Skeletal muscle satellite cell (primary cell): ENCODE measurements around the gene NCAPG2.

Source experiments
- H3K27me3 ChIP-seq: 2 replicates; pipeline ENCODE4 v1.7.0; 2013; ENCODE audit warnings: low read length; ENCODE audit not compliant: control insufficient read depth, insufficient read depth
- H3K36me3 ChIP-seq: 2 replicates; pipeline ENCODE4 v1.7.0; 2013; ENCODE audit warnings: mild to moderate bottlenecking, control low read depth, low read length; ENCODE audit not compliant: insufficient read depth
- H3K4me1 ChIP-seq: 2 replicates; pipeline ENCODE4 v1.7.0; 2013; ENCODE audit warnings: low read length; ENCODE audit not compliant: control insufficient read depth, insufficient read depth
- H3K4me2 ChIP-seq: 2 replicates; pipeline ENCODE4 v1.7.0; 2013; ENCODE audit warnings: mild to moderate bottlenecking, low read length
- H3K4me3 ChIP-seq: 2 replicates; pipeline ENCODE4 v1.7.0; 2013; ENCODE audit warnings: low read length
- H3K9ac ChIP-seq: 2 replicates; pipeline ENCODE4 v1.7.0; 2013; ENCODE audit warnings: mild to moderate bottlenecking, low read depth, low read length, moderate library complexity
- H3K9me3 ChIP-seq: replicated peaks from 2 replicates; pipeline ENCODE4 v1.7.0; 2013; ENCODE audit warnings: mild to moderate bottlenecking, control low read depth, low read length

Gene NCAPG2

DNA sequence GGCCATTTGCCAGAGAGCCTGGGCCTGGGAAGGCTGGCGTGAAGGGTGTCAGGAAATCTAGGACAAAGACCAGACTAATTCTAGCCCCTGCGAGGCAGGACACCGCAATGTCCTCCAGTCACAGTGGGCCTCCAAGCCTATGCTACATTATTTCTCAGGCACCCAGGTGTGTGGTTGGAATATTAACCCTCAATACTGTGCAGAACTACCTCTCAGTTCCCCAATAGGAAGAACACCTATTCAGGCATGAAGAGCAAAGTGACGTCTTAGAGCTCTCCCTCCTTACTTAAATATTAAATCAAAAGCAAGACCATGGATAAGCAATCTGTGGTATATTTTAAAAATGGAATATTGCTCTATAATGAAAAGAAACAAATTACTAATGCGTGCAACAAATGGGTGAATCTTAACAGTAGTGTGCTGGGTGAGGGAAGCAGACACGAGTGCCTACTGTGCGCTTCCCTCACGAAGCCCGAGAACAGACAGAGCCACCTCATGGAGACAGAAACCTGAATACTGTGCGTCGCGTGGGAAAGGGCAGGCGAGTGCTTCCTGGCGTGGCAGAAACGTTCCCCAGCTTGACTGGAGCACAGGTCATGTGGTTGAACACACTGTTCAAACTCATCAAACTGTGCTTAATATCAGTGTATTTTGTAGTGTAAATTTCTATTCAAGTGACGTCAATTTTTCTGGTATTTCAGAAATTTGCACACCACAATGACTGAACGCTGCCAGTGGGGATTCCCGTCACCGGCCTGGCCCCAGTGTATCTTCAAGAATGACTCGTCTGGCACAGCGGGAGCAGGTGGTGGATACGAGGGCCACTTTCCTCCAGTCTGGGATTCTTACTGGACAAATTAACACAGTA is 101.5 kb downstream of the NCAPG2 start:
- Histone ChIP-seq H3K9ac (no peak overlapping the region), H3K4me1 (no peaks in the 10 kb centered on the region), H3K4me3 (no peak overlapping the region), H3K36me3 (no peaks in the 10 kb centered on the region), H3K9me3 (no peaks in the 10 kb centered on the region), H3K27me3 (no peaks in the 10 kb centered on the region), H3K4me2 (no peak overlapping the region)

DNA sequence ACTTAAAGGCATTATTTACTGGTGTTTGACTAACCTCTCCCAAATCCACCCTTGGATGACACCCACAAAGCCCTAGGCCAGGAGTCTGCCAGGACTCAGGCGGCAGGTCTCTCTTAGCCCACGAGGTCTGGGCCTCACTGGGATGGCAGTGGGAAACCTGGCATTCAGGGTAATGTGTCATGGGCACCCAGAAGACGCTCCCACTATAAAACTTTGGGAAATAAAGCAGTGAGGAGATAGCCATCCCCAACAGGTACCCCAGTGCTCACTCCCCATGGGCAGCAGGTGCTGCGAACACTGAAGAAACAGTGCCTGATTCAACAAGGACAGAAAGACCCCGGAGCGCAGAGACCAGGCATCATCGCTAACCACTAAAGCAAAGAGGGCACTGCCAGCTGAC is 102.6 kb downstream of the NCAPG2 start:
- no peaks in the 10 kb centered on the region for H3K36me3 ChIP-seq
- no peak overlapping the region for H3K9ac ChIP-seq
- no peak overlapping the region for H3K4me2 ChIP-seq
- H3K27me3 ChIP-seq, result no peaks in the 10 kb centered on the region
- H3K4me3 ChIP-seq, result no peak overlapping the region
- H3K9me3 ChIP-seq, result no peaks in the 10 kb centered on the region
- no peaks in the 10 kb centered on the region for H3K4me1 ChIP-seq

DNA sequence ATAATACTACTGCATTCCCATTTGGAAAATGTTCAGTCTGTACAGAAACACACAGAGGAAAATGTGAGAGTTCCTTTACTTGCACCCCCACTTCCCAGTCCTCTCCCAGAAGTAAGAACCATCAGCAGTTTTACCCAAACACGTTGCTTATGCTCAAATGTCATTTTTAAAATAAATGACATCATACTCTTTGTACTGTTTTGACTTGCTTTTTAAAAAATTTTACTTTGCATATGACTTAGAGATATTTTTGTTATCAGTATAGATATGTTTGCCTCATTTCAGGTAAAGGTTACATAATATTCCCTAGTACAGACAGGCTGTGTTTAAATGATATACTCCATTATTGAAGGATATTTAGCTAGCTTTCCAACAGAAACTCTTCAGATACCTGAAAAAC is 103.5 kb downstream of the NCAPG2 start:
- H3K4me3 ChIP-seq, result no peak overlapping the region
- H3K4me1 ChIP-seq, result no peaks in the 10 kb centered on the region
- H3K4me2 ChIP-seq, result no peak overlapping the region
- no peaks in the 10 kb centered on the region for H3K9me3 ChIP-seq
- H3K36me3 ChIP-seq, result no peaks in the 10 kb centered on the region
- no peak overlapping the region for H3K9ac ChIP-seq
- no peaks in the 10 kb centered on the region for H3K27me3 ChIP-seq

DNA sequence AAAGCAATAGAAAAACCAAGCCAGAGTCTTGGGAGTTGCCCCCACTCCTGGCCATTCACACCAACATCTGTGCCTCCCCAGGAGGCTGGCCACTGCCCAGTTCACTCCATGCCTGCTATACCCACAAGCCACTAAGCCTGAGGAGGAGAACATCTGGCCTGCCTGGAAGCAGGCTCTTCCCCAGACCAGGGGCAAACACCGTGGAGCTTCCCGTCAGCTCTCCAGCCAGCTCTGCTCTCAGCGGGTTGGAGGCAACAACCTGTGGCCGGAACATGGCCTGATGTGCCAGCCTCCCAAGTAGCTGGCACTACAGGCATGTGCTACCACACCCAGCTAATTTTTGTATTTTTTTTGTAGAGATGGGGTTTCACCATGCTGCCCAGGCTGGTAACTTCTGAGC is 107.9 kb downstream of the NCAPG2 start:
- no peaks in the 10 kb centered on the region for H3K36me3 ChIP-seq
- no peaks in the 10 kb centered on the region for H3K4me1 ChIP-seq
- H3K4me3 ChIP-seq, result no peak overlapping the region
- H3K9ac ChIP-seq, result no peak overlapping the region
- H3K27me3 ChIP-seq, result no peaks in the 10 kb centered on the region
- H3K4me2 ChIP-seq, result no peak overlapping the region
- H3K9me3 ChIP-seq, result no peaks in the 10 kb centered on the region

DNA sequence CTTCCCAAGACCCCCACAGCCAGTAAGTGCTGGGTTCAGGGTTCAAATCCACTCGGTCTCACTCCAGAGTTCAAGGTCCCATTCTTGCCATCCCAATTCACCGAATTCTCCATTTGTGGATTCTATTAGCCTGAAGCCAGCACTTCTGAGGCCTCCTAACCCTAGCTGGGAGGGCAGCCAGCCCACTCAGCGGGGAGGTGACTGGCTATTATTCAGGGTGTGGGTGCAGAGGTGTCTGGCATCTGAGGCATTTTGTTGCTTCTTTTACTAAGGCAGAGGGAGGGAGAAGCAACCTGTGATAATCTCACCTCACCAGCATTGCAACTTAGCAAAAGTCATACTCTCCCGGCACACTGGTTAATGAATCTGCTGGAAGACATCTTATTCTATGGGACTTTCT is 108.3 kb downstream of the NCAPG2 start:
- Histone ChIP-seq H3K27me3 (no peaks in the 10 kb centered on the region), H3K4me1 (no peaks in the 10 kb centered on the region), H3K9ac (no peak overlapping the region), H3K4me2 (no peak overlapping the region), H3K9me3 (no peaks in the 10 kb centered on the region), H3K36me3 (no peaks in the 10 kb centered on the region), H3K4me3 (no peak overlapping the region)

DNA sequence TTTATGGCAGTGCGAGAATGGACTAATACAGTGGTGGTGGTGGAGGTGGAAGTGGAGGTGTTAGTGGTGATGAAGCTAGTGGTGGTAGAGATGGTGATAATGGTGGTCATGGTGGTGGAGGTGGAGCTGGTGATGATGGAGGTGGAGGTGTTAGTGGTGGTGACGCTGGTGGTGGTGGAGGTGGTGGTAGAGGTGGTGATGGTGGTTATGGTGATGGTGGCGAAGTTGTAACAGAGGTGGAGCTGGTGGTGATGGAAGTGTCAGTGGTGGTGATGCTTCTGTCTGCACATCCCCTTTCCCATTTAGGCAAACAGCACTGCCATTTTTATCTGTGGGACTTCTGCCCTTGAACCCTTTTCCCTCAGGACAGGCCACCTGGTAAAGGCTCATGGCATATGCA is 109.5 kb downstream of the NCAPG2 start:
- no peak overlapping the region for H3K9ac ChIP-seq
- no peaks in the 10 kb centered on the region for H3K36me3 ChIP-seq
- no peaks in the 10 kb centered on the region for H3K9me3 ChIP-seq

DNA sequence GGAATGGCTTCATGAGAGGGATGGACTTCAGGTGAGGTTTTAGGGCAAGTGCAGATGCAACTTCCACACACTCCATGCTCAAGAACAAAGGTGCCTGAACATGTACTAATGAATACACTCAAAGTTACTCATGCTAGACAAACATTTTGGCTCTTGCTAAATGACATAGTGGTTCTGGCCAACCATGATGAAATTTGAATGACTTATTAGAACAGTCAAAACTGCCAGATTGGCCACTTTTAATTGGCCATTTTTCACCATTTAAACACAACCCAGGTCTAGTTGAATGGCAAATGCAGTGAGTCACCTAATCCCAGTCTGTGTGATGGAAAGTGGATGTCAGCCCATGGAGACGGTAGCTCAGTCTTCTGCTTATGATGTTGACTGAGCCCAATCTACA is 112.1 kb downstream of the NCAPG2 start:
- Histone ChIP-seq H3K9me3 (no peaks in the 10 kb centered on the region), H3K4me2 (no peak overlapping the region), H3K4me3 (no peak overlapping the region), H3K36me3 (no peaks in the 10 kb centered on the region), H3K27me3 (peaks cover 20% of the 10 kb centered on the region), H3K9ac (no peak overlapping the region), H3K4me1 (no peaks in the 10 kb centered on the region)

More for the DNA sequence above, 109.5 kb downstream of the NCAPG2 start:
- Histone ChIP-seq H3K4me2 (no peak overlapping the region), H3K4me1 (no peaks in the 10 kb centered on the region), H3K4me3 (no peak overlapping the region), H3K27me3 (peaks cover 4% of the 10 kb centered on the region)

DNA sequence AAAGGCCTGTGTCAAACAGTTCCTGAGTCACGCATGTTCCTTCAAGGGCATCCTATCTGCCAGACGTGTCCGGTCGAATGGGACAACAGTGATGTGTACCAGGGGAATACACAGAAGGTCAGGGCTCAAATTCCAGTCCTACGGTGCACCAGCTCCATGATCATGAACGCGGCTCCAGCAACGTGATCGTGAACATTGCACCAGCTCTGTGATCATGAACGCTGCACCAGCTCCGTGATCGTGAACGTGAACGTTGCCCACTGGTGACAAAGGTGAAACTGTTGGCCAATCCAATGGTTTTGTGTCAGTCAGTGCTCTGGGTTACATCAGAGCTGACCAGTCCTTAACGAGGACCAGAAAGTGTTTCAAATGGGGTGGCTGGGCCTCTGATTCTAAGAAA is 112.7 kb downstream of the NCAPG2 start:
- H3K4me2 ChIP-seq, result no peak overlapping the region
- H3K4me1 ChIP-seq, result no peaks in the 10 kb centered on the region
- no peaks in the 10 kb centered on the region for H3K9me3 ChIP-seq
- peaks cover 20% of the 10 kb centered on the region for H3K27me3 ChIP-seq
- no peak overlapping the region for H3K4me3 ChIP-seq
- no peaks in the 10 kb centered on the region for H3K36me3 ChIP-seq
- no peak overlapping the region for H3K9ac ChIP-seq

DNA sequence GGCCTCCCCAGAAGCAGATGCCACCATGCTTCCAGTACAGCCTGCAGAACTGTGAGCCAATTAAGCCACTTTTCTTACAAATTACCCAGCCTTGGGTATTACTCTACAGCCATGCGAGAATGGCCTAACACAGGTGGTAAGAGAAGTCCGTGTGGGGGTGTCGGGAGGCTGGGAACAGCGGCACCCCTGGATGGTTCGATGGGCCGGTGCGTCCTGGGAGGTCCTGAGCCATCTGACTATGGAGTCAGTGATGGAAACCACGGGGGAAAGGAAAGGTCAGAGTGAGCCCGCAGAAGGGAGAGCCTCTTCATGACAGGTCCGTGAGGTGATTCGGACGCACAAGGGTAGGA is 114.4 kb downstream of the NCAPG2 start:
- Histone ChIP-seq H3K9ac (no peak overlapping the region), H3K36me3 (no peaks in the 10 kb centered on the region), H3K4me1 (no peaks in the 10 kb centered on the region), H3K4me3 (no peak overlapping the region), H3K4me2 (no peak overlapping the region), H3K9me3 (no peaks in the 10 kb centered on the region), H3K27me3 (peaks cover 36% of the 10 kb centered on the region)

DNA sequence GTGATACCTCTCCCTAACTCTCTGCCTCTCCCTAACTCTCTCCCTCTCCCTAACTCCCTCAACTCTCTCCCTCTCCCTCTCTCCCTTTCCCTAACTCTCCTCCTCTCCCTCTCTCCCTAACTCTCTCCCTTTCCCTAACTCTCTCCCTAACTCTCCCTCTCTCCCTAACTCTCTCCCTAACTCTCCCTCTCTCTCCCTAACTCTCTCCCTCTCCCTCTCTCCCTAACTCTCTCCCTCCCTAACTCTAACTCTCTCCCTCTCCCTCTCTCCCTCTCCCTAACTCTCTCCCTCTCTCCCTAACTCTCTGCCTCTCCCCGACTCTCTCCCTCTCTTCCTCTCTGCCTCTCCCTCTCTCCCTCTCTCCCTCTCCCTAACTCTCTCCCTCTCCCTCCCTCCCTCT is 115.0 kb downstream of the NCAPG2 start:
- H3K9ac ChIP-seq, result no peak overlapping the region
- H3K4me1 ChIP-seq, result no peaks in the 10 kb centered on the region
- no peaks in the 10 kb centered on the region for H3K9me3 ChIP-seq
- peaks cover 39% of the 10 kb centered on the region for H3K27me3 ChIP-seq
- H3K4me2 ChIP-seq, result no peak overlapping the region
- H3K4me3 ChIP-seq, result no peak overlapping the region
- no peaks in the 10 kb centered on the region for H3K36me3 ChIP-seq

DNA sequence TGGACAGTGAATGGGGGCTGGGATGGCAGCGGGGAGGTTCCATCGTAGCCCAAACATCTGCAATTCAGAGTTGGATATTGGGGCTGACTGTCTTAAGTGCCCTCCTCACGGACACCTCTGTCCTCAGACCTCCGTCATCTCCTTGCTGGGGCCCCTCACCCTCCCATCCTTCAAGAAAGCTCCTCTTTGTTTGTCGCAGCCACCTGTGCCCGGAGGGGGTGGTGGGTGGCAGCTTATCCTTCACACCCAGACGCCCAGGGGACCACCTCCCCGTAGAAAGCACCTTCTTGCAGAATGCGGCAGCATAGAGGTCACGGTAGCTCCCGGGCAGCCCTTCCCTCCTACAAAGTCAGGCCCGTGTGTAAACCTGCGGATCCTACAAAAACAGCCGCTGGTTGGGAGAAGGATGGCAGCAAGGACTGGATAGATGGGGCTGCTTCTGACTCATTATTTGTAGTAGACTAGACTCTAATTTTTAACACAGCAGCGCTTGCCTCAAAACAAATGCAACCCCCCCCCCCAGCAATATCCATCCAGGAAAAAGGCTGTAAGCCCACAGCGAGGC is 115.6 kb downstream of the NCAPG2 start:
- H3K4me1 ChIP-seq, result no peaks in the 10 kb centered on the region
- H3K4me3 ChIP-seq, result no peak overlapping the region
- H3K9me3 ChIP-seq, result no peaks in the 10 kb centered on the region
- no peak overlapping the region for H3K9ac ChIP-seq
- H3K36me3 ChIP-seq, result no peaks in the 10 kb centered on the region
- peaks cover 39% of the 10 kb centered on the region for H3K27me3 ChIP-seq
- H3K4me2 ChIP-seq, result no peak overlapping the region
